SU-DHL-6 (cell line): ENCODE results near the gene PTPRH.

Experiments
- H2AFZ ChIP-seq: fragments of 200-600 bp; sonication (generic); 2 replicates; pipeline ENCODE4 v1.6.1; 2014; ENCODE audit warnings: low read depth, mild to moderate bottlenecking, moderate library complexity, mixed read lengths, antibody characterized with exemption, low read length; ENCODE audit not compliant: severe bottlenecking
- H3F3A ChIP-seq: fragments of 200-600 bp; shearing (Covaris generic); 2 replicates; pipeline ENCODE4 v1.6.0; 2016; ENCODE audit warnings: antibody characterized with exemption, mild to moderate bottlenecking; ENCODE audit not compliant: insufficient read depth
- H3K27ac ChIP-seq: fragments of 200-600 bp; sonication (generic); 2 replicates; pipeline ENCODE4 v1.5.1; 2016; ENCODE audit warnings: low read depth, mild to moderate bottlenecking, low read length, moderate library complexity, mixed read lengths
- H3K27me3 ChIP-seq: fragments of 200-600 bp; sonication (generic), shearing (Covaris generic); 2 replicates; pipeline ENCODE4 v1.6.0; 2014; ENCODE audit warnings: mild to moderate bottlenecking, low read length
- H3K36me3 ChIP-seq: fragments of 200-600 bp; sonication (generic); 2 replicates; pipeline ENCODE4 v1.6.1; 2014; ENCODE audit warnings: mild to moderate bottlenecking, low read length, mixed read lengths
- H3K4me2 ChIP-seq: fragments of 300-600, 200-600 bp; shearing (Covaris generic), sonication (generic); 2 replicates; pipeline ENCODE4 v1.6.0; 2014; ENCODE audit warnings: low read length, low read depth, mild to moderate bottlenecking; ENCODE audit not compliant: poor library complexity, severe bottlenecking
- H3K4me3 ChIP-seq: fragments of 200-600 bp; sonication (generic); 2 replicates; pipeline ENCODE4 v1.5.1; 2014; ENCODE audit warnings: antibody characterized with exemption, low read length, mild to moderate bottlenecking, mixed read lengths; ENCODE audit not compliant: insufficient read depth, poor library complexity, severe bottlenecking
- H3K79me2 ChIP-seq: fragments of 200-600 bp; sonication (generic); 2 replicates; pipeline ENCODE4 v1.6.1; 2014; ENCODE audit warnings: mild to moderate bottlenecking, low read length, moderate library complexity; ENCODE audit not compliant: insufficient read depth
- H3K9ac ChIP-seq: fragments of 200-600 bp; sonication (generic); 2 replicates; pipeline ENCODE4 v1.7.0; 2014; ENCODE audit warnings: mild to moderate bottlenecking, low read length
- H3K9me2 ChIP-seq: fragments of 200-600 bp; sonication (generic); replicated peaks from 2 replicates; pipeline ENCODE4 v1.6.1; 2014; ENCODE audit warnings: low read length; ENCODE audit not compliant: insufficient read depth
- H3K9me3 ChIP-seq: fragments of 200-600 bp; sonication (generic); 2 replicates; pipeline ENCODE4 v1.6.1; 2014; ENCODE audit warnings: low read length, mixed read lengths; ENCODE audit not compliant: insufficient read depth
- H4K20me1 ChIP-seq: fragments of 200-600 bp; sonication (generic); 2 replicates; pipeline ENCODE4 v1.6.1; 2014; ENCODE audit warnings: low read depth, mild to moderate bottlenecking, antibody characterized with exemption, low read length, moderate library complexity, mixed read lengths
- EZH2phosphoT487 ChIP-seq: fragments of 200-600 bp; sonication (generic), shearing (Covaris generic); conservative IDR thresholded peaks from 2 replicates; pipeline ENCODE4 v1.6.1; 2018; ENCODE audit warnings: mild to moderate bottlenecking, antibody characterized with exemption, low read length, moderate library complexity, mixed read lengths
- TF ChIP-seq, protein P1 (sequence below): fragments of 200-600 bp; sonication (generic); IDR thresholded peaks from one replicate; pipeline ENCODE4 v1.5.1; 2017; ENCODE audit warnings: antibody characterized with exemption, mild to moderate bottlenecking, low read length, moderate library complexity; ENCODE audit not compliant: insufficient read depth, poor library complexity, severe bottlenecking

The PTPRH gene

DNA sequence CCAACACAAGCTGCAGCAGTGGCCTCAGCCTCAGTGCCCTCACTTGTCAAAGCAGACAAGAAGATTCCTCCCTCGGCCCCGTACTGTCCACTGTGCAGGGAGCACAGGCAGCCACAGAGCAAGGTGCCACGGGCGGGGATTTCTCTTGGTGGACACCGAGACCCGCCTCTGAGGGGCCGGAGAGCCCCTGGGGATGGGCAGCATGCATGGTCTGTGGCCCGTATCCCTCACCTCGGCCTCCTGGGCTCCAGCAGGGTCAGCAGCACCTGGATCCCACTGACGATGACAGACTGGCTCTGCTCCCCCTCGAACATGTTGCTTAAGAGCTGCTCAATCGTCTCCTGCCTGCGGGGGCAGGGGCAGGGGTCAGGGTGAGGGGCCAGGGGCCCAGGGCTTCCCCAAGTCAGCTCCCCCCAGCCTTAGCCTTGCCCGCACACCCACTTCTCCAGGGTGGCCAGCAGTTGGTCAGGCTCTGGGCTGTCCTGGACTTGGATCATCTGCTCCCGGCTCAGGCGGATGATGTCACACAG, 32.7 kb upstream of the PTPRH start:
- Histone ChIP-seq H3K4me3 (no peak overlapping the region), H3F3A (no peaks in the 10 kb centered on the region), H3K9me2 (no peaks in the 10 kb centered on the region), H3K9ac (no peak overlapping the region), H3K36me3 (peaks cover 3% of the 10 kb centered on the region; the same call in 1 of the 2 replicates), H3K27me3 (no peaks in the 10 kb centered on the region), H3K4me2 (no peak overlapping the region), H3K9me3 (no peaks in the 10 kb centered on the region), H2AFZ (no peak overlapping the region), H3K79me2 (peaks cover 5% of the 10 kb centered on the region; the same call in 1 of the 2 replicates), H4K20me1 (no peaks in the 10 kb centered on the region), H3K27ac (no peak overlapping the region)
- TF ChIP-seq, protein P1, sequence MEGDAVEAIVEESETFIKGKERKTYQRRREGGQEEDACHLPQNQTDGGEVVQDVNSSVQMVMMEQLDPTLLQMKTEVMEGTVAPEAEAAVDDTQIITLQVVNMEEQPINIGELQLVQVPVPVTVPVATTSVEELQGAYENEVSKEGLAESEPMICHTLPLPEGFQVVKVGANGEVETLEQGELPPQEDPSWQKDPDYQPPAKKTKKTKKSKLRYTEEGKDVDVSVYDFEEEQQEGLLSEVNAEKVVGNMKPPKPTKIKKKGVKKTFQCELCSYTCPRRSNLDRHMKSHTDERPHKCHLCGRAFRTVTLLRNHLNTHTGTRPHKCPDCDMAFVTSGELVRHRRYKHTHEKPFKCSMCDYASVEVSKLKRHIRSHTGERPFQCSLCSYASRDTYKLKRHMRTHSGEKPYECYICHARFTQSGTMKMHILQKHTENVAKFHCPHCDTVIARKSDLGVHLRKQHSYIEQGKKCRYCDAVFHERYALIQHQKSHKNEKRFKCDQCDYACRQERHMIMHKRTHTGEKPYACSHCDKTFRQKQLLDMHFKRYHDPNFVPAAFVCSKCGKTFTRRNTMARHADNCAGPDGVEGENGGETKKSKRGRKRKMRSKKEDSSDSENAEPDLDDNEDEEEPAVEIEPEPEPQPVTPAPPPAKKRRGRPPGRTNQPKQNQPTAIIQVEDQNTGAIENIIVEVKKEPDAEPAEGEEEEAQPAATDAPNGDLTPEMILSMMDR: no peak
- TF ChIP-seq EZH2phosphoT487: no peak

- Histone ChIP-seq H3K9me2 (no peaks in the 10 kb centered on the region), H2AFZ (no peak overlapping the region), H3K4me2 (no peak overlapping the region), H3K79me2 (no peaks in the 10 kb centered on the region; the same call in 1 of the 2 replicates), H3K27ac (no peak overlapping the region), H3K9ac (no peak overlapping the region), H3K36me3 (peaks cover 10% of the 10 kb centered on the region), H3F3A (no peaks in the 10 kb centered on the region), H3K27me3 (no peaks in the 10 kb centered on the region), H3K9me3 (no peaks in the 10 kb centered on the region), H4K20me1 (no peaks in the 10 kb centered on the region), H3K4me3 (no peak overlapping the region)
- TF ChIP-seq, protein P1: no peak
- TF ChIP-seq EZH2phosphoT487: no peak
Observed at GRCh38 chr19:55241143-55241934, 32.0 kb upstream of the PTPRH start.

DNA sequence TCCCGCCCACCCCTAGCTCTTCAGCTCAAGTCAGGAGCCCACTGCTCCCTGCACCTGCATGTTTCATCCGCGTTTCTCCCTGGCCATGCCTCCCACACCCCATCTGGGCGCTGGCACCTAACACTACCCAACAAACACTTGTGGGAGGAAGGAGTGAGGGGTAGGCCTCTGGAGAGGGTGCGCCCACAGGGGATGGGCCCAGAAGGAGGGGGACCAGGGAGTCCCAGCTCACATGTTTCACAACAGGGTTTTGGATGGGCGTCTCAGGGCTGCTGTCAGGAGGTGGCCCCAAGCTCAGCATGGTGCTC, 31.4 kb upstream of the PTPRH start:
- H3K4me3 ChIP-seq: no peak overlapping the region
- H3K79me2 ChIP-seq: no peaks in the 10 kb centered on the region; the same call in 1 of the 2 replicates
- TF ChIP-seq EZH2phosphoT487: no peak
- TF ChIP-seq, protein P1: no peak
- no peaks in the 10 kb centered on the region for H4K20me1 ChIP-seq
- H3F3A ChIP-seq: no peaks in the 10 kb centered on the region
- H3K36me3 ChIP-seq: peaks cover 8% of the 10 kb centered on the region; the same call in 1 of the 2 replicates
- no peak overlapping the region for H3K9ac ChIP-seq
- H3K9me3 ChIP-seq: no peaks in the 10 kb centered on the region
- no peak overlapping the region for H2AFZ ChIP-seq
- H3K27ac ChIP-seq: no peak overlapping the region
- no peaks in the 10 kb centered on the region for H3K9me2 ChIP-seq
- no peaks in the 10 kb centered on the region for H3K27me3 ChIP-seq
- H3K4me2 ChIP-seq: no peak overlapping the region
